Measurements from ENCODE around the gene ATG13.

The ATG13 gene

GRCh38 chr11:46588915-46589314 is 28.4 kb upstream of the ATG13 start:
- TF ChIP-seq CTCF (IDR thresholded peaks at IDR 0.05; ENCODE audit: borderline replicate concordance, control extremely low read depth, extremely low read depth, insufficient read depth, missing control alignments), result no peak
- in situ Hi-C loops (cut with MboI; ENCODE audit: low sequenced_read_pairs, unreplicated experiment), result no loop called here
- no peak for DNase-seq (ENCODE audit: low spot score)

DNA sequence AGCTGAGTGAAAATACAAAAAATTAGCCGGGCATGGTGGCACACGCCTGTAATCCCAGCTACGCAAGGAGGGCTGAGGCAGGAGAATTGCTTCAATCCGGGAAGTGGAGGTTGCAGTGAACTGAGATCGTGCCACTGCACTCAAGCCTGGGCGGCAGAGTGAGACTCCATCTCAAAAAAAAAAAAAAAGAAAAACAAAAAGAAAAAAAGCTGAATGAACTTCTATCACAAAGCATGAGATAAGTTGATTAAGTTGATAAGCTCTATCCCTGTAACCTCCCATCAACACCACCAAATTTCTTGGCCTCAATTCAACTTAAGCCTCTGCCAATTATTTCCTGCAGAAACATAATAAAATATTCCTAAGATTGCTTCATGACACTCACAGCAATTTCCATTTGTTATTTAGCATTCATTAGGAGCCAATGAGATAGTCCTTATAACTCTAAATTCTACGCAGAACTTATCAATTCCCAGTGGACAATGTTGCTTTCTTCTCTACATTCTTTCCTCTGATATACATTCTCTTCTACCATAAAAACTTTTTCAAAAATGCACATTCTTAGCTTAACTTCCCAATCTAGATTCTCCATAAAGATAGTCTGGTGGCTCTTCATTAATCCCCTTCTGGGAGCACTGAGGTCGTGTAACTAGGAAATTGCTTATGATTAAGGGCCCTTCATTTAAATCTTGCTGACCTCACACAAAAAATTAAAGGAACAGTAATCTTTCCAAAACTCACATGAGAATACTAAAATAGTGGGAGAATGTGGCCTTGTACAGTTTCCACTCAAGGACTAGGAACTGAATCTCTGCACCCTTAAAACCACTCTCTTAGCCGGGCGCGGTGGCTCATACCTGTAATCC is 26.4 kb upstream of the ATG13 start:
- DNase-seq (ENCODE audit: low spot score), result no peak
- in situ Hi-C loops (cut with MboI; ENCODE audit: low sequenced_read_pairs, unreplicated experiment), result no loop called here
- TF ChIP-seq CTCF (IDR thresholded peaks at IDR 0.05; ENCODE audit: borderline replicate concordance, control extremely low read depth, extremely low read depth, insufficient read depth, missing control alignments), result no peak

DNA sequence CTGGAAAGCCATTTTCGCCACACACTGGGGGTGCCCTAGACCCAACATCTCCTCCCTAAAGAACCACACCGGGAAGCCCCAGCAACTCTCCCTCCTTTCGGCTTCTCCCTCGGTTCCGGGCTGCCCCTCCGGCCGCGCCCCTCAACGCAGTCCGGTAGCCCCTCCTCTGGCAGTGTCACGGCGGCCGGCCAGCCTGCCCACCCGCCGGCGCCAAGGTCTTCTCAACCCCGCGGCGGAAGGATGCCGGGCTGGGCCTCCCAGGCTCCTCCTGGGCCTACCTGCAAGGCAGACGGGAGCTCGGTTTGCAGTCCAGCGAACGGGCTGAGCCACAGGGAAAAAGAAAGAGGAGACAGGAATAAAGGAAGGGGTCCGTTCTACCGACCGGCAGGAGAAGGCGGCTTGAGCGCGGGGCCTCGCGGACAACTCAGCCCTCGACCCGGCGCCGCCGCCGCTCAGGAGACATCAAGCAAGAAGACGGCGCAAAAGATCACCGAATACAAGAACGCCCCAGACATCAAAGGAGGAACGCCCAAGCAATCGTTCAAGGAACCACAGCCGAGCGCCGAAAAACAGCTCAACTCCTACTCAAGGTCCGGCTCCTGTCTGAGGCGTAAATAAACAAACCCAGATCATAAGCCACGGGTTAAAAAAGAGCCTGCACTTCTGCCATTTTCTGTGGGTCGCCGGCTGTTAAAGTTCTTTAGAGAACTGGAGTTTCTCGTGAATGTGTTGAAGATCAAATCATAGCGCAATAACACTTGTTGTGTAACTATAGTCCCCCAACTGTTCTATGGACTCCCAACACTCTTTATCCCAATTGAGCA is 23.6 kb upstream of the ATG13 start, which contains the start of gene AMBRA1:
TSS of gene AMBRA1 (minus strand) at position 474 of the 824 bp plus-strand sequence. CDS start 45,643 bp downstream, outside the sequence.
- DNase-seq (ENCODE audit: low spot score), result peak; percentile 89
- in situ Hi-C loops (cut with MboI; ENCODE audit: low sequenced_read_pairs, unreplicated experiment), result no loop called here
- no peak for TF ChIP-seq CTCF (IDR thresholded peaks at IDR 0.05; ENCODE audit: borderline replicate concordance, control extremely low read depth, extremely low read depth, insufficient read depth, missing control alignments)

DNA sequence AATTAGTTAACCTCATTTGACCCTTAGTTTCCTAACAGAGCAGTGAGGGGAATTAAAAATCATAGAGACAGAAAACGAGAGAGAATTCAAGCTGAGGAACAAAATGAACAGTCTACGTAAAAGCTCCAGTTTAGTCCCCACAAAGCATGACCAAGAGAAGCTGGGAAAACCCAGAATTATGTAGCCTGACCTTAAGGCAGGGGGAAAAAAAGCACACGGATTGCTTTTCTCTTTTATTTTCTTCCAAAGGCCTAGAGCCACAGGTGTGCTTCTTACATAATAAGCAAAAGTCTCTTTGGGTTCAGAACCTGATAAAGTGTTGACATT is 23.0 kb upstream of the ATG13 start:
- in situ Hi-C loops (cut with MboI; ENCODE audit: low sequenced_read_pairs, unreplicated experiment), result no loop called here
- DNase-seq (ENCODE audit: low spot score), result no peak
- no peak for TF ChIP-seq CTCF (IDR thresholded peaks at IDR 0.05; ENCODE audit: borderline replicate concordance, control extremely low read depth, extremely low read depth, insufficient read depth, missing control alignments)

- in situ Hi-C loops (cut with MboI; ENCODE audit: low sequenced_read_pairs, unreplicated experiment), result no loop called here
- no peak for DNase-seq (ENCODE audit: low spot score)
- TF ChIP-seq CTCF (IDR thresholded peaks at IDR 0.05; ENCODE audit: borderline replicate concordance, control extremely low read depth, extremely low read depth, insufficient read depth, missing control alignments), result no peak
Observed at GRCh38 chr11:46594785-46595184, 22.6 kb upstream of the ATG13 start.

- in situ Hi-C loops (cut with MboI; ENCODE audit: low sequenced_read_pairs, unreplicated experiment), result no loop called here
- no peak for DNase-seq (ENCODE audit: low spot score)
- no peak for TF ChIP-seq CTCF (IDR thresholded peaks at IDR 0.05; ENCODE audit: borderline replicate concordance, control extremely low read depth, extremely low read depth, insufficient read depth, missing control alignments)
Observed at GRCh38 chr11:46597155-46597554, 20.2 kb upstream of the ATG13 start.
